KG1 (cell line): Measurements from ENCODE around the gene ZFAND3.

ENCODE experiments used
- DNase-seq: peaks from one replicate; lab custom pipeline; 2025; lab: John Stamatoyannopoulos, UW

Gene ZFAND3

GRCh38 chr6:38154731-38155130 lies 335.2 kb downstream of the ZFAND3 start:
- no peak for DNase-seq

- DNase-seq = no peak
Measured at GRCh38 chr6:38155144-38155543, 335.6 kb downstream of the ZFAND3 start.

- DNase-seq = no peak
Measured at GRCh38 chr6:38155621-38156204, 336.2 kb downstream of the ZFAND3 start.

GRCh38 chr6:38156818-38157565 lies 337.5 kb downstream of the ZFAND3 start:
- no peak for DNase-seq

DNA sequence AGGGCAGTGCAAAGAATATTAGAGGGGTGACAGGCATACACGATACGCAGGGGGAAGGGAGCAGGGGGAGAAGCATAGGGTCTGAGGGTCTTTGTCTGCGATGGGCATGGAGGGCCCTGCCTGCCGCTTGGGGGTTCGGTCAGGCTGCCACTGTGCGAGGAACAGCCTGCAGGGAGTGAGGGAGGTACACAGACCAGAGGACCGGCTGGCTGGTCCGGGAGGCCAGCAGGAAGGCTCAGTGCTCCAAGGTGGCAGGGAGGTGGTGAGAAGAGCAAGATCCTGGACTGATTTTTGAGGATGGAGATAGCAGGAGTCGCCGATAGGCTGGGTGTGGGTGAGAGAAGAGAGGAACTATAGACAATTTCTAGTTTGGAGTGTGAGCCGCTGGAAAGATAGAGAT lies 338.4 kb downstream of the ZFAND3 start:
- no peak for DNase-seq

DNA sequence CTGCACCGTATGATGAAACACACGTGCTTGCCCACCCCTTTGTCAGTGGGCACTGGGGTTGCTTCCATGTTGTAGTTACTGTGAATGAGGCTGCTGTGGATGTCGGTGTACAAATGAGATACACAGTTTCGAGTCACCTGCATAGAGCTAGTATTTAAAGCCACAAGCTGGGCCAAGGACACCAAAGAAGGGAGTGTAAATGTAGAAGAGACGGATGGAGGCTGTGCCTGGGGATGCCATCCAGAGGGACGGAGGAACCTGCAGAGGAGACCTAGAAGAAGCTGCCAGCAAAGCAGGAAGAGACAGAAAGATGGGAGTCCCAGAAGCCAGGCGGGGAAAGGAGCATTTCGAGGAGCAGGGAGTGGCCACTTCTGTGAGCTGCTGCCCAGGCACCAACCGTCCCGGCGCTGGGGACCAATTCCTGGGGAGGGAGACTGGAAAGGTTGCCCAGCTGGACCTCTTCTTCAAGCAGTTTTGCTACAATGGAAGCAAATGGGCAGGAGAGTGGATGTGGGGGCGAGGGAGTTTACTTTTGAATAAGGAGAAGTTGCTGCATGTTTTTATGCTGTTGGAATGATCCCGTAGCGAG lies 339.3 kb downstream of the ZFAND3 start:
- DNase-seq = no peak

DNA sequence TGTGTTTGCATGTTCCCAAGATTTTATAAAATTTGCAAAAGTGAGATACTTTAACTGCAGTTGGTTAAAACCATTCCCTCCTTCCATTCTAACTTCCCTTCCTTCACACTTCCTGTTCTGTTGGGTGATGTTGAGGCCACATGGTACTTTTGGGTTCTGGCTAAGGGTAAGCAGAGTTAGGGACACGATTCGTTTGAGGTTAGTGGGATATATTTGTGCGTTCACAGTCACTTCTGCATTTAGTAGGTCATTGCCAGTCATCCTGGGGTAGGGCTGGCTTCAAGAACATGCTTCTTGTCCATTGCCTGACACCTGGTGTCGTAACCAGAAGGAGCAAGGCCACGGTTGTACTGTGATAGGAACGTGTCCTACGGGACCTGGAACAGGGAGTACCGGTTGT lies 340.1 kb downstream of the ZFAND3 start:
- peak; percentile 4 for DNase-seq

DNA sequence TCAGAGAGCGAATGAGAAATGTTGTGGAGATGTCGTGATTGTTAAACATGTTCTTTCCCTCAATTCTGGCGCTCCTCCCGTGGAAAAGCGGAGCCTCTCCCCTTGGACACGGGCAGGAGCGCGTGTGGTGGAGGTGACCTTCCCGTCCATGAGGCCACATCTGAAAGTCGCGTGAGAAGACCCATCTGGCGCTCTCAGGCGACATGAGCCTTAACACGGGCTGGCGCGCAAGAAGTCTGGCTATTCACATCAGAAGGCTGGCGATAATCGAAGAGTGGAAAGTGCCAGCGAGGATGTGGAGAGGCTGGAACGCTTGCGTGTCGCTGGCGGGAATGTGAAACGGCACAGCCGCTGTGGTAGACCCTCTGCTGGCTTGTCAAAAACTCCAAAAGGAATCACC lies 341.3 kb downstream of the ZFAND3 start:
- no peak for DNase-seq

DNA sequence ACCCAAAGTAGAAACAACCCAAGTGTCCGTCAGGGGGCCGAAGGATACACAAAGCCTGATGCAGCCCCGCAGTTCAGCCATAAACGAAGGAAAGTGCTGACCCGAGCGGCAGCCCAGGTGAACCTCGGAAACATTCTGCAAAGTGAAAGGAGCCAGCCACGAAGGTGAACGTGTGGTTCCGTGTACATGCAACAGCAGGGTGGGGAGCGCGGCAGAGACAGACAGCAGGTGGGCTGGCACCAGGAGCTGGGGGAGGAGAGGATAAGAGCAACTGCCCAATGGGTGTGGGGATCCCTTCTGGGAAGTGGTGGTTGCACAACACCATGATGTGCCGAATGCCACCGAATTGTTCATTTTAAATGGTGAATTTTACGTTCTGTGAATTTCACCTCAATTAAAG lies 341.8 kb downstream of the ZFAND3 start:
- DNase-seq = no peak

DNA sequence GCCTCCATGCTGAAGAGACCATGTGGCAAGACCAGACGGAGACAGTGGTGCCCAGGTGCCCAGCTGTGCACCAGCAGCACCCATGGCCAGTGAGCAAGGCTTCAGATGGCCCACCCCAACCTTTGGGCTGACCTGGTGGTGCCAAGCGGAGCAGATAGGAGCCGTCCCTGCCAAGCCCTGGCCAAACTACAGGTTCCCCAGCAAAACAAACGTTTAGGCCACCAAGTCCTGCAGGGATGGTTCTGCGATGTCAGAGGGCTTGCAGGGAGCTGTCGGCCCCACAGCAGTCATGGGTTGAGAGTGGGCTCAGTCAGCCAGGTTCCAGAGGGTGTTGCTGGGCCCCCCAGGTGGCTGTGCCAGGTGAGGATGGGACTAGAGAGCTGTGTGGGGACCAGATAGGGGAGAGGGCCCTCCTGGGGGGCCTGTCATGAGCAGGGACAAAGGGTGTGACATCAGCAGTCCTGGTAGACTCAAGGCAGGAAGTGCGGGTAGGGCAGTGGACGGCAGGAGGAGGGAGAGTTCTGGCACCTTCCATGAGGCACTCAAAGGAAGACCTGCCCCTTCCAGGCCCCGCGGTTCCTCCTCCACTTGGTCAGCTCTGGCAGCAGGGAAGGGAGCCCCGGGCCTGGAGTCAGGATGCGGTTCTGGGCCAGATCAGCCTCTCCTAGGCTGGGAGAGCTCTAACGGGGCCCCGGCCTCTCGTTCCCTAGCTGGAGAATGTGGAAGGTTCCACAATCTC lies 342.4 kb downstream of the ZFAND3 start:
- no peak for DNase-seq

DNA sequence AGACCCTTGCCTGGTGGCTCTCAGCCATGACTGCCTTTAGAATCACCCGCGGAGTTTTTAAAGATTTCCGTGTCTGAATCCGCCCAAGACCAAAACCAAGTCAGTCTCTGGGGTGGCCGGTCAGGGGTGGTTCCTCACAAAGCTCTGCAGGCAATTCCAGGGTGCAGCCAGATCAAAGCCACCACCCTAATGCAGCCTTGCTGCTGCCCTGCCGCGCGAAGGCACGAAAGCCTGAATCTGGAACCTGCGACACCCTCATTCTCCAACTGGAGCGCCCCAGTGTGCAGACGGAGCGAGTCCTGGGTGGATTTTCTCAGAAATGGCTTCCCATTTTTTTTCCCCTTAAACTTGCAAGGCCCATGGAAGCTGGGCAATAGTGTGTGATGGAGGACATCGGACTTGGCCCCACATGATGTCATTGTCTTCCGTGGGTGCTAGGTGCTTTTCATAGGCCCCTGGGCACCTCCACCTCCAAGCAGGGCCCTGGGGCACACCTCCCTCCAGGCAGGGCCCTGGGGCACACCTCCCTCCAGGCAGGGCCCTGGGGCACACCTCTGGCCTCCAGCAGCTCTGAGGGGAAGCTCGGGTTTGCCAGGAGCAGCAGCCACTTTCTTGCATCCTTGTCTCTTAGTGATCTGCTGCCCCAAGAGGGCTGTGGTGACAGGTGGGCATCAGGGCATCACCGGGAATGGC lies 343.1 kb downstream of the ZFAND3 start:
- no peak for DNase-seq

- DNase-seq = no peak
Measured at GRCh38 chr6:38163186-38164130, 343.9 kb downstream of the ZFAND3 start.

DNA sequence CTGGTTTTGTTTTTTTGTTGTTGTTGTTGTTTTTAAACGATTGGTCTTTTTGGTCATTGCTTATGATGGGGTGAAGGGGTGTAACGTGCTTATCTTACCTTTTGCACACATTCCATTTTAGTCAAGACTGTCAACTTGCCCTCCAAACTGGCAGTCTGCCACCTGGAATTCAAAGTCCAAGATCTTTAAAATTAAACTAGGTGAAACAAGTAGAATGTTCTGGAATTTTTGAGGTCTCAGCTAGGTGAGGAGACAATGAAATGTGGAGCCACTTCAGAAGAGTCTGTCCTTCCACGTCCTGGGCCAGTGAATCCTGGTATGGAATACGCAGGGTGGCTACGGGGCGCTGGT lies 344.6 kb downstream of the ZFAND3 start:
- DNase-seq = no peak

DNA sequence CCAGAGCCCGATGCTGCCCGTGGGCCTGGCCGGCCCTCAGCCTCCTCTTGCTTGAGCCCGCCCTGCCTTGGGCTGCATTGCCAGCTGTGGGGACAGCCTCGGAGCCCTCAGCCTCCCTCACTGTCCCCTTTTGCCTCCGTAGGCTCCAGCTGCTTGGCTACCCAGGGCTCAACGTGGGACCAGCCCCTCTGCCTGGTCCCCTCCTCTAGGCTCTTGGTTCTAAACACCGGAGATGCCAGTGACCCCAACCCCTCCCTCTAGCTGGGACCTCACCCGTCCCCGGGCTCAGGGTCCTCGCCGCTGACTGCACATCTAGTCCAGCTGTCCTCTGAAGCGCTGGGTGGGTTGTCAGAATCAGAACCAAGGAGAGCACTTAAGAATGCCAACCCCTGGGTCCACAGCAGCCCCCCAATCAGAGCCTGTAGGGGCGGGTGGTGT lies 345.2 kb downstream of the ZFAND3 start:
- no peak for DNase-seq

GRCh38 chr6:38166411-38167240 lies 347.1 kb downstream of the ZFAND3 start:
- no peak for DNase-seq

DNA sequence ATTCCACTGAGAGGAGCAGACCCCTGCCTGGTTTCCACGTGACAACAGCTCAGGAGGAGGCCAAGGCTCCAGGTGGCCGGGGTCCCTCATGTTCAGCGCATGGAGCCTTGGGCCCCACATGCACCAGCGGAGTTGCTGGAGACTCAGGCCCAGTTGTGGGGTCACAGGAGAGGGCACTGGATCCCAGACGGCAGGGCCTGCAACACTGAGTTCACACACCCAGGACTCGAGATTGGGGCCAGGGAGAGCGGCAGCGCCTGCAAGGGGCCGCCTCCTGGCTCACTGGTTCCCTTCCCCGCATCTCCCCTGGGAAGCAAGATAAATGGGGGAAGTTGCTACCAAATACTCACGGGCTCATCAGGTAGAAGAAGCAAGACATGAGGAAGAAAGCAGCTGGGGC lies 348.1 kb downstream of the ZFAND3 start:
- DNase-seq = no peak

DNA sequence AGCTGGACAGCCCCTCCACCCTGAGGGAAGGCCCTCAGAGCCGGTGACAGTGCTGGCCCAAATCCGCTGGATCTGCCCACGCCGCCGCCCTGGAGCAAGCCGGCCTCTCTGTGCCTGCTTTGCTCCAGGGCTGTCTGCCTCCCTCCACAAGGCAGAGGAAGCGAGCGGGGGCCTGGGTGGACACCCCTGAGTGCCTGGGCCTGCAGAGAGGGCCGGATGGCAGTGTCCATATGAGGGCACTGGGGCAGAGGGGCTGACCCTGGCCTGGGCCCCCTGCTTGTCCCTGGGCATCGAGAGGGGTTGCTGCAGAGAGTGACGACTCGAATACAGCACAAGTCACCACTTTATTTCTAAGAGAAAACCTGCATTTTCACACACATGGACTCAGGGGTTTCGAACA lies 348.6 kb downstream of the ZFAND3 start:
- no peak for DNase-seq

GRCh38 chr6:38168699-38169098 lies 349.2 kb downstream of the ZFAND3 start:
- DNase-seq = no peak

DNA sequence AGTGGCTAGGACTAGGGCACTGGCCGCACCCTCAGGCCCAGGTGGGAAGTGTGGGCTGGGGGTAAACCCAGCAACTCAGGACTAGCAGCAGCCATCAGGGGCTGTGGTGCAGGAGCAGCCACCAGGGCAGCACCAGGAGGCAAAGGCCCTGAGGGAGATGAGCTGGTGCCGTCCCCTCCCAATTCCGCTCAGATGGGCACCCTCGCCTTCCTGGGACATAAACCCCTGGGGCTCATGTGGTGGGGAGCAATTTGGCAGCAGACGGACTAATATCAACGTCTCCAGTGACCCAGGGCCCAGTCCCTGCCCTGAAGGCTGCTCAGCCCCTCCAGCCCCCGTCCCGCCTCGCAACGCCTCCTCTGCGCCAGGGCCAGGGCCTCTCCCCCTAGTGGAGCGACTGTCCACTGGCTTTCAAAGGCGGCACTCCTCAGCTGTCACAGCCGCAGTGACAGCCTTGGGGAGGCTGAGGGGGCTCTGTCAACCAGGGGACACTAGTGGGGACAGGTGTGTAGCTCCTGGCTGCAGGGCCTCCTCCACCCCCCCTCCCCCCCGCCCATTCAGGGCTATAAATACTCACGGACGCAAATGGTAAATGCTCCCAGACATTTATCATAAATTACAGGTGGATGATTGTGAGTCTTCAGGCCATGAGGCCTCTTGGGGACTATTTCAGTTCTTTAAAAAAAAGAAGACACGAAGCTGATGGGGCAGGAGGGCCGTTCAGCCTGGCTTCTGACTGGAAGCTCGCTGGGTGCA lies 349.9 kb downstream of the ZFAND3 start:
- no peak for DNase-seq
